NB4 (cell line): ENCODE data around the gene PRADC1.

Experiments used
- CTCF ChIP-seq: IDR thresholded peaks from one replicate; pipeline ENCODE4 v1.5.1; 2012; ENCODE audit warnings: low read depth, low read length
- MAX ChIP-seq: IDR thresholded peaks from 2 replicates; pipeline ENCODE4 v1.6.1; 2011; ENCODE audit warnings: low read depth, low read length
- MYC ChIP-seq: IDR thresholded peaks from 2 replicates; pipeline ENCODE4 v1.6.1; 2011; ENCODE audit warnings: low read depth, low read length
- POLR2A ChIP-seq: IDR thresholded peaks from 2 replicates; pipeline ENCODE4 v1.6.1; 2011; ENCODE audit warnings: mild to moderate bottlenecking; ENCODE audit not compliant: insufficient read length; ENCODE audit errors: extremely low read depth

GRCh38 chr2:73233932-73234832, 1.1 kb upstream of the PRADC1 start, which contains the start of gene CCT7:
- TF ChIP-seq CTCF (no peak), POLR2A (peak; percentile 92), MAX (peak; percentile 50), MYC (peak; percentile 88)
